K562 (cell line): Measurements from ENCODE around the gene INHBC. TPM values are rescaled to one million over a fixed set of nuclear protein-coding genes. Genes with fewer than 3 reads are reported as not detected.

Source experiments
- ATAC-seq: fragments of 200-7000 bp; cut with Tn5 transposase; 3 replicates; pipeline ENCODE4 v1.9.1; 2020; ENCODE audit warnings: moderate library complexity
- BruUV-seq: library from RNA; stranded (reverse); fragments of 400-500 nt; replicated peaks from 2 replicates; lab custom pipeline; 2021; lab: Mats Ljungman, UMichigan
- CTCF ChIA-PET: fragments of 300-600 bp; formaldehyde crosslinking; extraction: SDS; loops from one replicate; lab custom pipeline; 2021; ENCODE audit warnings: low intra/inter-chr PET ratio; lab: Yijun Ruan, JAX
- POLR2A ChIA-PET: fragments of 300-600, 350-650 bp; sonication (Branson Sonifier 250); formaldehyde crosslinking; extraction: SDS; loops from one replicate; lab custom pipeline; 2021; ENCODE audit warnings: antibody characterized with exemption, inconsistent platforms; lab: Yijun Ruan, JAX
- DNase-seq, 4 experiments: peaks; one replicate each; pipeline versions ENCODE4 v3.0.0 to v3.0.0-alpha.2; 2011 to 2018; ENCODE audit warnings: low spot score in 3 of 4, mixed read lengths in 3 of 4; ENCODE audit errors: extremely low read depth in 1 of 4
- FAIRE-seq: peaks from 2 replicates; lab custom pipeline; 2011; peaks lifted over from hg19 to GRCh38; lab: Jason Lieb, UNC
- H2AFZ ChIP-seq: 2 replicates; pipeline ENCODE4 v1.6.0; 2011; ENCODE audit warnings: low read depth, low read length, control low read depth, inconsistent platforms
- H3K27ac ChIP-seq: fragments of 200-600 bp; 3 replicates; pipeline ENCODE4 v1.8.0; 2011; ENCODE audit warnings: low read depth, mild to moderate bottlenecking, control low read depth, inconsistent platforms, low read length, moderate library complexity, mixed read lengths; ENCODE audit errors: extremely low read depth
- H3K27me3 ChIP-seq, 2 experiments: fragments of 300-600 bp in 1 of 2; 2 replicates in 1 of 2; 3 replicates in 1 of 2; pipeline versions ENCODE4 v1.6.0 to v1.8.0; 2011; ENCODE audit warnings: inconsistent platforms in 2 of 2, low read length in 2 of 2, mild to moderate bottlenecking in 1 of 2, mixed read lengths in 1 of 2, moderate library complexity in 1 of 2; ENCODE audit not compliant: control insufficient read depth in 2 of 2, insufficient read depth in 2 of 2
- H3K36me3 ChIP-seq: fragments of 300-600 bp; 3 replicates; pipeline ENCODE4 v1.8.0; 2011; ENCODE audit warnings: mild to moderate bottlenecking, low read length, inconsistent platforms; ENCODE audit not compliant: control insufficient read depth, insufficient read depth
- H3K4me1 ChIP-seq, 2 experiments: fragments of 200-600 bp in 1 of 2; replicated peaks in 1 of 2; 2 replicates in 1 of 2; 3 replicates in 1 of 2; pipeline versions ENCODE4 v1.5.1 to v1.8.0; 2011; ENCODE audit warnings: inconsistent platforms in 2 of 2, low read length in 2 of 2, mild to moderate bottlenecking in 1 of 2, mixed read lengths in 1 of 2, moderate library complexity in 1 of 2; ENCODE audit not compliant: control insufficient read depth in 2 of 2, insufficient read depth in 2 of 2
- H3K4me2 ChIP-seq: 2 replicates; pipeline ENCODE4 v1.6.1; 2011; ENCODE audit warnings: low read length, control low read depth, inconsistent platforms, mixed read lengths; ENCODE audit not compliant: insufficient read depth
- H3K4me3 ChIP-seq: fragments of 200-600 bp; sonication (generic), shearing (Covaris generic); 2 replicates; pipeline ENCODE4 v1.5.1; 2016; ENCODE audit warnings: control low read depth, inconsistent platforms
- H3K79me2 ChIP-seq: fragments of 200-600 bp; 3 replicates; pipeline ENCODE4 v1.8.0; 2011; ENCODE audit warnings: low read length, inconsistent platforms; ENCODE audit not compliant: control insufficient read depth, insufficient read depth
- H3K9ac ChIP-seq, 2 experiments: 2 replicates each; pipeline versions ENCODE4 v1.6.0 to v1.6.1; 2011; ENCODE audit warnings: low read depth in 2 of 2, low read length in 2 of 2, control low read depth in 1 of 2, inconsistent platforms in 1 of 2, mild to moderate bottlenecking in 1 of 2, mixed read lengths in 1 of 2; ENCODE audit not compliant: insufficient read depth in 1 of 2
- H3K9me1 ChIP-seq: one replicate; pipeline ENCODE4 v1.6.0; 2011; ENCODE audit warnings: inconsistent platforms, mild to moderate bottlenecking, low read length, moderate library complexity; ENCODE audit not compliant: control insufficient read depth, insufficient read depth
- H3K9me3 ChIP-seq: replicated peaks from 2 replicates; pipeline ENCODE4 v1.5.1; 2011; ENCODE audit warnings: low read depth, low read length, inconsistent platforms; ENCODE audit not compliant: control insufficient read depth, insufficient read depth
- H4K20me1 ChIP-seq: replicated peaks from 2 replicates; pipeline ENCODE4 v1.6.1; 2011; ENCODE audit warnings: low read length, inconsistent platforms, mixed read lengths; ENCODE audit not compliant: control insufficient read depth, insufficient read depth
- EGR1 ChIP-seq: fragments of 450-650 bp; conservative IDR thresholded peaks from 2 replicates; pipeline ENCODE4 v1.6.1; 2017; ENCODE audit warnings: mild to moderate bottlenecking
- JUND ChIP-seq, 2 experiments: IDR thresholded peaks; 2 replicates in 1 of 2; 3 replicates in 1 of 2; pipeline ENCODE4 v1.6.1; 2011; ENCODE audit warnings: borderline replicate concordance in 2 of 2, low read depth in 2 of 2, low read length in 2 of 2, improper control_type of control experiment in 1 of 2, missing biosample characterization in 1 of 2, missing genetic modification characterization in 1 of 2, missing genetic modification reagents in 1 of 2
- PBX2 ChIP-seq, 2 experiments: IDR thresholded peaks in 1 of 2; conservative IDR thresholded peaks in 1 of 2; 2 replicates each; pipeline ENCODE4 v1.6.1; 2016; ENCODE audit warnings: low read depth in 2 of 2, mild to moderate bottlenecking in 1 of 2, missing compliant biosample characterization in 1 of 2, missing genetic modification characterization in 1 of 2, moderate library complexity in 1 of 2
- PCBP1 ChIP-seq: fragments of 200-400 bp; formaldehyde crosslinking; IDR thresholded peaks from 2 replicates; pipeline ENCODE4 v1.6.1; 2018; ENCODE audit warnings: mild to moderate bottlenecking, low read depth, low read length; ENCODE audit not compliant: poor library complexity, severe bottlenecking
- WGBS: fragments of 100-300 bp; shearing (Covaris generic); methylation state at CpG from one replicate; pipeline ENCODE4 v1.1.6; 2016; ENCODE audit warnings: low coverage, mixed read lengths; ENCODE audit not compliant: insufficient coverage; ENCODE audit errors: missing lambda C conversion rate; 5-methylcytosine and 5-hydroxymethylcytosine counted together
- in situ Hi-C: fragments of 300-500 bp; cut with MboI; formaldehyde crosslinking; loops from 4 replicates; pipeline ENCODE4 v1.15.0; 2018; ENCODE audit warnings: inconsistent platforms, mixed read lengths
- intact Hi-C: fragments of 100-400 bp; cut with micrococcal nuclease; formaldehyde crosslinking; loops from 2 replicates; pipeline ENCODE4 v1.14.2; 2022
- polyA plus RNA-seq, 8 experiments: library from polyadenylated mRNA; depleted of rRNA in 4 of 8; stranded (reverse) in 5 of 8; unstranded in 3 of 8; fragments of >200 nt; fragmentation: Nextera tagmentation in 2 of 8; fragmentation: Illumina TruSeq in 1 of 8; extraction: Ambion mirVana in 2 of 8; extraction: Trizol in 1 of 8; gene quantifications; 2 replicates each; pipeline versions ENCODE4 v1.2.1 to v1.2.3, GENCODE V29; 2011 to 2014; ENCODE audit warnings: inconsistent platforms in 1 of 8, missing spikeins in 1 of 8
- total RNA-seq, 7 experiments: library from RNA; depleted of rRNA in 6 of 7; stranded (reverse); fragments of >200 nt in 6 of 7; fragmentation: Illumina TruSeq in 2 of 7; extraction: Trizol in 2 of 7; gene quantifications; 2 replicates each; pipeline versions ENCODE4 v1.2.1 to v1.2.3, GENCODE V29; 2011 to 2021; ENCODE audit warnings: low replicate concordance in 1 of 7
- TF ChIP-seq, protein P1 (sequence below), 2 experiments: fragments of 450-650 bp in 1 of 2; sonication (generic) in 1 of 2; formaldehyde crosslinking in 1 of 2; IDR thresholded peaks in 1 of 2; conservative IDR thresholded peaks in 1 of 2; 2 replicates each; pipeline versions ENCODE4 v1.6.1 to v1.8.1; 2016 to 2023; ENCODE audit warnings: mild to moderate bottlenecking in 2 of 2, moderate library complexity in 2 of 2, inconsistent platforms in 1 of 2, missing genetic modification reagents in 1 of 2
- TF ChIP-seq, protein P2 (sequence below), 3 experiments: fragments of 200-800 bp in 1 of 3; sonication (Bioruptor generic) in 1 of 3; sonication (generic) in 1 of 3; formaldehyde crosslinking in 1 of 3; IDR thresholded peaks; 2 replicates each; pipeline versions ENCODE4 v1.6.1 to v1.8.0; 2016 to 2022; ENCODE audit warnings: mild to moderate bottlenecking in 2 of 3, missing compliant biosample characterization in 2 of 3, missing genetic modification characterization in 2 of 3, missing genetic modification reagents in 1 of 3

The INHBC gene
- total and polyA plus RNA-seq, 9 of the 15 experiments (the other 6 are each of a cell fraction or from before 2014, with no cell fraction given): 0.07 to 0.24 (median 0.15) TPM; not detected in 4

GRCh38 chr12:57461917-57462250 lies 27.3 kb downstream of the INHBC start:
- no peak for FAIRE-seq
- no TSS peak for BruUV-seq
- Histone ChIP-seq H3K4me2 (peak overlapping the region; percentile 85), H3K9ac (peak overlapping the region; percentile 42 to 90; a peak in 3 of 4 replicates), H3K79me2 (peaks cover 4% of the 10 kb centered on the region; the same call in 1 of the 3 replicates), H3K4me3 (peak overlapping the region; percentile 51), H4K20me1 (no peaks in the 10 kb centered on the region), H3K4me1 (peaks cover 22 to 39% of the 10 kb centered on the region in 2 experiments; a peak in 4 of 5 replicates), H3K9me3 (no peaks in the 10 kb centered on the region), H3K27me3 (peaks cover 2 to 14% of the 10 kb centered on the region in 2 experiments; a peak in 2 of 5 replicates), H3K27ac (peak overlapping the region; percentile 46; the same call in 2 of the 3 replicates), H2AFZ (peak overlapping the region; percentile 85), H3K36me3 (no peaks in the 10 kb centered on the region), H3K9me1 (no peaks in the 10 kb centered on the region)
- CTCF ChIA-PET: interaction anchor here (0.5 to 1.6 kb wide), 7 partner anchors 37 to 285 kb away, joined by 3 to 14 read pairs (median 3); no protein-coding TSS in a partner anchor
- POLR2A ChIA-PET: interaction anchor here (0.6 to 2.3 kb wide), 4 partner anchors 10 to 735 kb away, joined by 3 to 13 read pairs (median 4); no protein-coding TSS in a partner anchor
- ATAC-seq: no peak
- 0% methylated on average over 7 of the region's 9 CpGs for WGBS
- intact Hi-C loops (loop anchor here (2.0 kb wide), 1 partner anchor 275 kb away; no protein-coding TSS in a partner anchor), in situ Hi-C loops (no loop called here)
- no peak for DNase-seq
- TF ChIP-seq, protein P1, sequence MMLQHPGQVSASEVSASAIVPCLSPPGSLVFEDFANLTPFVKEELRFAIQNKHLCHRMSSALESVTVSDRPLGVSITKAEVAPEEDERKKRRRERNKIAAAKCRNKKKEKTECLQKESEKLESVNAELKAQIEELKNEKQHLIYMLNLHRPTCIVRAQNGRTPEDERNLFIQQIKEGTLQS (IDR thresholded peaks at IDR 0.05): peak; percentile 68
- TF ChIP-seq, protein P1 (CRISPR knock-in tag; conservative IDR thresholded peaks at IDR 0.05): no peak
- TF ChIP-seq PBX2 (CRISPR knock-in tag; IDR thresholded peaks at IDR 0.05; ENCODE audit: low read depth) (no peak), PBX2 (tag; conservative IDR thresholded peaks at IDR 0.05; ENCODE audit: low read depth) (no peak), JUND (IDR thresholded peaks at IDR 0.05; ENCODE audit: borderline replicate concordance, low read depth, low read length) (peak; percentile 55), JUND (tag; IDR thresholded peaks at IDR 0.05; ENCODE audit: borderline replicate concordance, low read depth, low read length) (no peak; the same call in 2 of the 3 replicates), PCBP1 (peak; percentile 13), EGR1 (peak; percentile 89)
- TF ChIP-seq, protein P2, sequence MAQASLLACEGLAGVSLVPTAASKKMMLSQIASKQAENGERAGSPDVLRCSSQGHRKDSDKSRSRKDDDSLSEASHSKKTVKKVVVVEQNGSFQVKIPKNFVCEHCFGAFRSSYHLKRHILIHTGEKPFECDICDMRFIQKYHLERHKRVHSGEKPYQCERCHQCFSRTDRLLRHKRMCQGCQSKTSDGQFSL (CRISPR knock-in tag; IDR thresholded peaks at IDR 0.05): no peak
- TF ChIP-seq, protein P2 (tag; IDR thresholded peaks at IDR 0.05): 0 out of 4 replicates have a peak, but pooled peaks of 1 of the 2 experiments have one; percentile 3
